Measurements from ENCODE around the gene BPIFA1. TPM values are rescaled to one million over a fixed set of nuclear protein-coding genes. Genes with fewer than 3 reads are reported as not detected.

BPIFA1 gene
- polyA plus RNA-seq, 3 donors: not detected

DNA sequence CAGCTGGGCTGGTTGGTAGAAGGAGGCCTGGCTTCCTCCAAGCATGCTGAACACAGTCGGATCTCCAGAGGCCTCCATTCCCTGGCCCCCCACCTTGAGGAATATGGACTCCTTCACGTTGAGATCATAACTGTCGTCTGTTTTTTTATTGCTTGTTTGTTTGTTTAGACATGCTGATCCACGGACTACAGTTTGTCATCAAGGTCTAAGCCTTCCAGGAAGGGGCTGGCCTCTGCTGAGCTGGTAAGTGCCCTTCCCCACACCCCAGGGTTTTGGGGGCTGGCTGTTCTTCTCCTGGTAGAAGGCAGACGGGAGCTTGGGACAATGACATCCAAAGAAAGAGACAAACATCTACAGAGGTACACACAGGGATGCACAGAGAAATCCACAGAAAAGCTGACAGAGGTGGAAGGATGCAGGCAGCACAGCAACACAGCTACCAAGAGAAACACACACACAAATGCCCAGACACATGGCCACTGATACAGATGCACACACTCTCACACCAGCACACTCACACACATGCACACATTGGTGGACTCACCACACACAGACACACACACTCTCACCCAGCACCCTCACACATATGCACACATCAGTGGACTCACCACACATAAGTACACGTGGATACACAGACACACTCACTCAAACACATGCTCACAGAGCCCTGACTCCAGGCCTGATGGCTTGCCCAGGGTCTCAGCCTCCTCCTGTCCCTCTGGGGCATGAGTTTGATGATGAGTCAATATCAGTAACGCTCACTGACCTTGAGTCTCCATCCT lies 6.7 kb downstream of the BPIFA1 start:
- Histone ChIP-seq H4K20me1 (ENCODE audit: insufficient read depth, low read length) (no peaks in the 10 kb centered on the region), H3K9me3 (replicated peaks in 1 of 2; ENCODE audit: control insufficient read depth in 1 of 2, insufficient read depth in 1 of 2, low read length in 2 of 2) (no peaks in the 10 kb centered on the region), H3K4me2 (replicated peaks; ENCODE audit: extremely low read depth, low read length, poor library complexity, severe bottlenecking) (no peak overlapping the region), H3K27me3 (ENCODE audit: control insufficient read depth in 2 of 2, insufficient read depth in 2 of 2, low read length in 2 of 2) (no peaks in the 10 kb centered on the region), H3K27ac (ENCODE audit: low read depth in 1 of 2, low read length in 2 of 2) (no peak overlapping the region), H3K36me3 (replicated peaks in 1 of 2; ENCODE audit: control insufficient read depth in 1 of 2, insufficient read depth in 2 of 2, low read length in 2 of 2) (no peaks in the 10 kb centered on the region), H3K9ac (ENCODE audit: insufficient read depth, low read length, poor library complexity, severe bottlenecking) (no peak overlapping the region), H3K4me3 (replicated peaks in 1 of 3; ENCODE audit: low read depth in 2 of 3, low read length in 3 of 3) (no peak overlapping the region), H2AFZ (ENCODE audit: insufficient read depth, low read depth, low read length, poor library complexity, severe bottlenecking) (no peak overlapping the region), H3K79me2 (ENCODE audit: insufficient read depth, low read length) (no peaks in the 10 kb centered on the region), H3K4me1 (ENCODE audit: control insufficient read depth in 1 of 2, insufficient read depth in 2 of 2, low read length in 2 of 2) (no peaks in the 10 kb centered on the region)
- Mint-ChIP-seq H3K27ac (peak overlapping the region in 1 of 7 donors; percentile 20), H3K27me3 (ENCODE audit: low read depth in 3 of 3) (peaks cover 1 to 5% (median 3%) of the 10 kb centered on the region in 3 donors), H3K4me1 (no peaks in the 10 kb centered on the region), H3K4me3 (no peak overlapping the region), H3K36me3 (no peaks in the 10 kb centered on the region), H3K9me3 (no peaks in the 10 kb centered on the region)
- TF ChIP-seq, protein P1, sequence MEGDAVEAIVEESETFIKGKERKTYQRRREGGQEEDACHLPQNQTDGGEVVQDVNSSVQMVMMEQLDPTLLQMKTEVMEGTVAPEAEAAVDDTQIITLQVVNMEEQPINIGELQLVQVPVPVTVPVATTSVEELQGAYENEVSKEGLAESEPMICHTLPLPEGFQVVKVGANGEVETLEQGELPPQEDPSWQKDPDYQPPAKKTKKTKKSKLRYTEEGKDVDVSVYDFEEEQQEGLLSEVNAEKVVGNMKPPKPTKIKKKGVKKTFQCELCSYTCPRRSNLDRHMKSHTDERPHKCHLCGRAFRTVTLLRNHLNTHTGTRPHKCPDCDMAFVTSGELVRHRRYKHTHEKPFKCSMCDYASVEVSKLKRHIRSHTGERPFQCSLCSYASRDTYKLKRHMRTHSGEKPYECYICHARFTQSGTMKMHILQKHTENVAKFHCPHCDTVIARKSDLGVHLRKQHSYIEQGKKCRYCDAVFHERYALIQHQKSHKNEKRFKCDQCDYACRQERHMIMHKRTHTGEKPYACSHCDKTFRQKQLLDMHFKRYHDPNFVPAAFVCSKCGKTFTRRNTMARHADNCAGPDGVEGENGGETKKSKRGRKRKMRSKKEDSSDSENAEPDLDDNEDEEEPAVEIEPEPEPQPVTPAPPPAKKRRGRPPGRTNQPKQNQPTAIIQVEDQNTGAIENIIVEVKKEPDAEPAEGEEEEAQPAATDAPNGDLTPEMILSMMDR (IDR thresholded peaks at IDR 0.05): no peak
- DNase-seq: no peak
- intact Hi-C loops (cut with micrococcal nuclease): no loop called here
- 59% methylated on average over 3 of the region's 7 CpGs for WGBS (ENCODE audit: insufficient coverage)

DNA sequence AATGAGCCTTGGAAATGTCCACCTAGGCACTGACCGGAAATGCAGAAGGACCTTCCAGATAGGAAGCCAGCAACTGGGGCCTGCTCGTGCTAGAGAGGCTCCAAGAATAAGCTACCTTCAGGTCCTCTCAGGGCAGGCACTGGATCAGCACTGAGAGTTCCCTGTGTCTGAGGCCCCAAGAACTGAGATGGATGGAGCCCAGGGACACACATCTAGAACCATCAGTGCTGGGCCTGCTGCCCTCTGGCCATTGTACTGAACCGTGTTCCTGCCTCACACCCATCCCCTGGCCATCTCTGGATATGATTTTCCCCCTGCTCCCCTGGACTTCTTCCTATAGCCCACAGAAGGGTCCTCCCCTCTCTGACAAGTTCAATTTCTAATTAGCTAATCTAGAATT lies 10.3 kb downstream of the BPIFA1 start:
- Mint-ChIP-seq H3K27me3 (ENCODE audit: low read depth in 3 of 3) (peaks cover 2 to 5% (median 3%) of the 10 kb centered on the region in 3 donors), H3K27ac (no peak overlapping the region), H3K9me3 (no peaks in the 10 kb centered on the region), H3K4me1 (no peaks in the 10 kb centered on the region), H3K36me3 (no peaks in the 10 kb centered on the region), H3K4me3 (no peak overlapping the region)
- no peaks in the 10 kb centered on the region for H3K79me2 ChIP-seq (ENCODE audit: insufficient read depth, low read length)
- H3K36me3 ChIP-seq (replicated peaks in 1 of 2; ENCODE audit: control insufficient read depth in 1 of 2, insufficient read depth in 2 of 2, low read length in 2 of 2): no peaks in the 10 kb centered on the region
- 89% methylated on average over 3 of the region's 3 CpGs for WGBS (ENCODE audit: insufficient coverage)
- no peak overlapping the region for H3K4me3 ChIP-seq (replicated peaks in 1 of 3; ENCODE audit: low read depth in 2 of 3, low read length in 3 of 3)
- H3K4me2 ChIP-seq (replicated peaks; ENCODE audit: extremely low read depth, low read length, poor library complexity, severe bottlenecking): no peak overlapping the region
- intact Hi-C loops (cut with micrococcal nuclease): no loop called here
- no peak overlapping the region for H3K9ac ChIP-seq (ENCODE audit: insufficient read depth, low read length, poor library complexity, severe bottlenecking)
- H3K27me3 ChIP-seq (ENCODE audit: control insufficient read depth in 2 of 2, insufficient read depth in 2 of 2, low read length in 2 of 2): no peaks in the 10 kb centered on the region
- no peak overlapping the region for H2AFZ ChIP-seq (ENCODE audit: insufficient read depth, low read depth, low read length, poor library complexity, severe bottlenecking)
- no peak overlapping the region for H3K27ac ChIP-seq (ENCODE audit: low read depth in 1 of 2, low read length in 2 of 2)
- H3K9me3 ChIP-seq (replicated peaks in 1 of 2; ENCODE audit: control insufficient read depth in 1 of 2, insufficient read depth in 1 of 2, low read length in 2 of 2): no peaks in the 10 kb centered on the region
- TF ChIP-seq, protein P1 (IDR thresholded peaks at IDR 0.05): no peak
- H4K20me1 ChIP-seq (ENCODE audit: insufficient read depth, low read length): no peaks in the 10 kb centered on the region
- no peaks in the 10 kb centered on the region for H3K4me1 ChIP-seq (ENCODE audit: control insufficient read depth in 1 of 2, insufficient read depth in 2 of 2, low read length in 2 of 2)
- DNase-seq: no peak

Measured in CD14-positive monocyte (primary cell).